ENCODE results near the gene TOMM20L. TPM values are rescaled to one million over a fixed set of nuclear protein-coding genes. Genes with fewer than 3 reads are reported as not detected.

Gene TOMM20L
- total and polyA plus RNA-seq, 9 of the 15 experiments (the other 6 are each of a cell fraction or from before 2014, with no cell fraction given) = not detected

GRCh38 chr14:58427281-58428117, 31.8 kb downstream of the TOMM20L start, which contains the start of the genes KIAA0586 and TIMM9 (continued):
- TF ChIP-seq AFF1 (IDR thresholded peaks at IDR 0.05; ENCODE audit: low read depth in 1 of 2, partially characterized antibody in 2 of 2) = peak in 1 of 2 experiments; percentile 47
- TF ChIP-seq HBP1 (CRISPR knock-in tag; IDR thresholded peaks at IDR 0.05) = no peak
- TF ChIP-seq POLR2A (conservative IDR thresholded peaks at IDR 0.05) = peak; percentile 77
- TF ChIP-seq SIN3B (IDR thresholded peaks at IDR 0.05; ENCODE audit: low read depth) = peak; percentile 47; the same call in 1 of the 2 replicates
- TF ChIP-seq HMBOX1 (IDR thresholded peaks at IDR 0.05) = no peak; the same call in 1 of the 2 replicates
- TF ChIP-seq ZNF354B (CRISPR knock-in tag; IDR thresholded peaks at IDR 0.05) = no peak
- peak; percentile 79 for TF ChIP-seq POLR2B (IDR thresholded peaks at IDR 0.05; ENCODE audit: low read depth, partially characterized antibody)
- no peak; the same call in 1 of the 2 replicates for TF ChIP-seq CBFA2T3 (IDR thresholded peaks at IDR 0.05)
- TF ChIP-seq POLR2H (tag; IDR thresholded peaks at IDR 0.05; ENCODE audit: low read depth) = peak; percentile 84
- TF ChIP-seq SNAPC5 (CRISPR knock-in tag; IDR thresholded peaks at IDR 0.05) = no peak
- TF ChIP-seq MLLT1 (IDR thresholded peaks at IDR 0.05) = no peak; a peak in 1 of 4 replicates
- TF ChIP-seq CREB3L1 (IDR thresholded peaks at IDR 0.05; ENCODE audit: borderline replicate concordance, low read depth) = no peak; the same call in 1 of the 2 replicates
- TF ChIP-seq ESRRA (IDR thresholded peaks at IDR 0.05; ENCODE audit: borderline replicate concordance, low read depth) = peak; percentile 8; the same call in 1 of the 2 replicates
- TF ChIP-seq RBBP5 (IDR thresholded peaks at IDR 0.05; ENCODE audit: borderline replicate concordance, insufficient read depth, low read length, poor library complexity, severe bottlenecking) = peak; percentile 72
- TF ChIP-seq ZNF232 (CRISPR knock-in tag; IDR thresholded peaks at IDR 0.05) = no peak
- TF ChIP-seq DIDO1 (tag; IDR thresholded peaks at IDR 0.05; ENCODE audit: low read depth) = peak; percentile 75; the same call in 1 of the 2 replicates
- TF ChIP-seq HDAC2 (IDR thresholded peaks at IDR 0.05) = peak; percentile 93
- no peak for TF ChIP-seq PTRF (tag; IDR thresholded peaks at IDR 0.05)
